ENCODE results near the gene EEF1AKMT3.

EEF1AKMT3 gene

DNA sequence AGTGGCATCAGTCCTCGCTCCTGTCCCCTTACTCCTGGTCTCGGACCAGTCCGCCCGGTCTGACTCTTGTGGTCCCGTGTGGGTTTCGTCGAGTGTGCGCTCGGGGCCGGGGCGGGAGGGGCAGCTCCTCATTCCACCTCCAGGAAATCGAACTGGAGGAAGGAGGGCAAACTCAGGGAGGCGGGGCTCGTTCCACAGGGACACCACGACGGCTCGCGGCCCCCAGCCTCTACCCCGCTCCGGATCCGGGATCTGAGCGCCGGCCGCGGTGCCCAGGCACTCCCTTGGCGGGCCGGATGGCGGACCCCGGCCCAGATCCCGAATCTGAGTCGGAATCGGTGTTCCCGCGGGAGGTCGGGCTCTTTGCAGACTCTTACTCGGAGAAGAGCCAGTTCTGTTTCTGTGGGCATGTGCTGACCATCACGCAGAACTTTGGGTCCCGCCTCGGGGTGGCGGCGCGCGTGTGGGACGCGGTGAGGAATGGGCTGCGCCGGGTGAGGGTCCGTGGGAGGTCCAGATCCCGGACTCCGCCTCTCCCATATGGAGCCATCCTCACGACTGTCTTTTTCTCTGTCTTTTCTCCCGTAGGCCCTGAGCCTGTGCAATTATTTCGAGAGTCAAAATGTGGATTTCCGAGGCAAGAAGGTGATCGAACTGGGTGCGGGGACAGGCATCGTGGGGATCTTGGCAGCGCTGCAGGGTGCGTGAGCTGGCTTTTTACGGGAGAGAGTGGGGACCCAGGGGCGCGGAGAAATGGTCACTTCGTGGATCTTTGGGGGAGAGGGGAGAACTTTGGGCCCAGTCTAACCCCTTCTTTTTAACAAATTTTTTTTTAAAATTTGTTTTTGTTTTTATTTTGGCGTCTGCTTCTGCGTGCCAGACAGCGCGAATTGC, at the start of gene EEF1AKMT3:
EEF1AKMT3 (plus strand) TSS at position 186 of the 894 bp plus-strand sequence; CDS start at position 297, 111 bp downstream.
- DNase-seq (ENCODE audit: low spot score), result peak; percentile 81

DNA sequence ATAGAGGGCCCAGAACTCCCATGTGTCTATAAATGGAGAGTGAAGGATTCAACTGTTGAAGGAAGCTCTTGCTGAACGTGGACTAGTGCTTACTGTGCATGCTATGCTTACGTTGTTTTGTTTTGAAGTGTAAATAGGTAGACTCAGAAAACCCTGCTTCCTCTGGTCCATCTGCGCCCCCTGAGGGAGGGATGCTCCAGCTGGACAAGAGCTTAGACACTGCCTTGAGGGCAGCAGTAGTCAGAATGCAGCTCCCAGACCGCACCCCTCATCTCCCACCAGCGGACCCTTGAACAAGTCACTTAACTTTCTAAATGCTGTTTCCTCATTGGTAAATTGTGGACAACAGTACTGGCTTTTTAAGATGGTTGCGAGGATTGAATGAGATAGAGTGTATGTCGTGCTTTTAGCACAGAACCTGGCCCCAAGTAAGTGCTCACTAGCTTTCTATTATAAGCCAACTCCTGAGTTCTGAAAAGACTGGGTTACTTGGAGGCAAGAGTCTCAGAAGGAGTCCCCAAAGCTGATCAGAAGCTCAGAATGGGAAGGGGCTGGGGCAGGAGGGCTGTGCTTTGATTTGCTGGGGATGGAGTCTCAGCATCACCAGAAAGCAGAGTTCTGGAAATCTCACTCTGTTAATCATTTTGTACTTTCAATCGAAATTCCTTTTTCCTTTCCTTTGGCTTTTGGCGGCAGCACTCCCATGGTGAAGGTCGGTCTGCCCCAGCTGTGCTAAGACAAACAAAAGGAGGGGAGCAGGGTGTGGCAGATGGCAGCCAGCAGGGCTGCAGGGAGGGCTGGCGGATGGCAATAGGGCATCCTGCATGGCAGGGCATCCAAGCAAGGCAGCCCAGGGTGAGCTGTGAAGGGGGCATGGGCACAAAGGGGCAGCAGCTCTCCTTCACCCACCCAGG, 49.4 kb upstream of the EEF1AKMT3 start:
- DNase-seq (ENCODE audit: low spot score), result no peak

DNA sequence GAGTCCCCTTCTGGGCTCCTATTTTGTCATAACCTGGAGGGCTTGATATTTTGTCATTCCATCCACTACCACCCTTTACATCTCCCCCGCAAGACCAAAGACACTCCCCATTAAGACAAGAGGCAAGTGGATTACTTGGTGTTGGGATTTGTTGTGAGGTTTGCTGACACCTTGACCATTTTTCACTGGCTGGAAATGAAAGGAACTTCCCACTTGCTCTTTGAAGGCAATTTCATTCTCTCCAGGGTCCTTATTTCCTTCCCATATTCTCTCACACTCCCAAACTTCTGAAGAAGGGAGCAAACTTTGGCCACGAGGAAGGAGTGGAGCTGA, 48.8 kb upstream of the EEF1AKMT3 start:
- no peak for DNase-seq (ENCODE audit: low spot score)

DNA sequence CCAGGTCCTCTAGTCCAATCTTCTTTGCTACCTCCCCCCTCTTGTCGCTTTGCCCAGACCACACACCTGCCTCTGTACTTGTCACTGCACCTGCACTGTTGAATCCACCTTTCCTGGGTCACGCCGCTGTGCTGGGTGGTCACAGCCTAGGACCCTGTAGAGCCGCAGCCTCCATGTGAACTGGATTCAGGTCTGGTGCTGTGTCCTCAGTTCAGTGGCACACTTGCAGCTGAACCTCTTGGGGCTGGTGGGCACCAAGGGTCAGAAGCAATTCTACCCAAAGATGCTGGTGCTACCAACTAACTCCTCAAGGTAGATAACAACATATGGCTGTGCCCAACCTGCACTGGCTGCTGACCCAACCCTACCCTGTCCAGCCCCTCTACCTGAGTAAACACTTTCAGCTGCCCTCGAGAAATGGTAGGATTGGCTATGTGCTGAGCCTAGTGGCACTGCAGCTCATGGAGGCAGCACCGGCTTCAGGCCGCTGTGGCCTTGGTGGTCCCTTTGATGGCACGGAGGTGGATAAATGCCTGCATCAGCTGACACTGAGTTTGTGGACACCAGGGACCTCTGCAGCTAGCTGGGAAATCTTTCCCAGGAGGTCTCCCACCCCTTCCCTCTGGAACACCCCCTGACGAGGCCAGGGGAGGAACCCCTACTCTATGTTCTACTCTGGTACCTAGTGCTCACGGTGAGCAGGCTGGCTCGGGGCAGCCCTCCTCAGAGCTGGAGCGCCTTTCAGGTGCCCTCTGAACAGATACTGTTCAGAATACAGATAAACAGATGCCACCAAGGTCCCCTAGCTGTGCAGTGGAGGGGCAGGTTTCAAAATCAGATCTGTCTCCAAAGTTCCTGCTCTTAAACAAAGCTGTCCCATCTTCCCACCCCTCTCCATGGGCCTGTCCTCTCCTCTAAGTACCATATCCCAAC, 48.1 kb upstream of the EEF1AKMT3 start:
- no peak for DNase-seq (ENCODE audit: low spot score)

DNA sequence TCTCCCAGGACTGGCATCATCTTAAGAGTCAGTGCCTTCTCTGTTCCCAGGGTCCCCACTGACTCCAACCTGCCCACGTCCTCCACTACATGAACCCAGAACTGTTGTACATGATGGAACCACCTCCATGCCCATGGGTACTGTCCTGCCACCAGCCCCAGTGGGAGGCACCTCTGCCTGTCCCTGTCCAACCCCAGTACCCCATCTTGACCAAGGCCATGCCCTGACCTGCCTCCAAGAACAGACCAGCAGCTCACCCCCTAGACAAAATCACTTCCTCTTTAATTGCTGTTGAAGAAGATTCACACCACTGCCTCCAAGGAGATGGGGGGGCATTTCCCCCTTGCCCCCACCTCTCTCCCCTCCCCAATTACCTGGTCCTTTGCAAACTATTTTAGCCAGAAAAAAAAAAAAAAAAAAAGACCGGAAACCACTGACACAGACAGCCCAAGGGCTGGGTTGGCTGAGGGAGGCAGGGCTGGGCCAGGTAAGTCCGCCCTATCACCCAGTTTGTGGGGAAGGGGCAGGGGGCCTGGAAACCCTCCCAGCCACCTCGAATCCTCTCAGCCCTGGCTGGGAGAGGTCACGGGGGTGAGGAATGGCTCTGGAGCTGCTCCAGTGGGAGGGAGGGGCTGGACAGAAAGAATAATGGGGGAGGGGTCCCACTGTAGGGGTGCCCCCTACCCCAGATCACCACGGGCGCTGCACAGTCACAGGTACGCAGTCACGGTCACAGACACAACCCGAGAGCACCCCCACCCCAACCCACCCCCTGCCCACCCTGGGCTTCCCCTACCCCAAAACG, 47.3 kb upstream of the EEF1AKMT3 start:
- DNase-seq (ENCODE audit: low spot score), result no peak

DNA sequence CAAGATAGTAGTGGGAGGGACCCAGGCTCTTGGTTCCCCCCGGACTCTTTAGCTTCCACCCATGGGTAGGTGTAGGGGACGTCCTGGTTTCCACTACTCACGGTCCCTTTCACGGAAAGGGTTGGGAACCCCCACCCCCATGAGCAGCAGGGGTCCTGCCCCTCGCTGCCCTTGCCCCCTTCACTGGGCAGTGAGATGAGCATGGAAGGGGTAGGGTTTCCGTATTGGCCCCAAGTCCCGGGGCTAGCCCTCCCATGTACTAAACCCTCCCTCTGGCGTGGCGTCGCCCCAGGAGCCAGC, 46.6 kb upstream of the EEF1AKMT3 start:
- DNase-seq (ENCODE audit: low spot score), result no peak

DNA sequence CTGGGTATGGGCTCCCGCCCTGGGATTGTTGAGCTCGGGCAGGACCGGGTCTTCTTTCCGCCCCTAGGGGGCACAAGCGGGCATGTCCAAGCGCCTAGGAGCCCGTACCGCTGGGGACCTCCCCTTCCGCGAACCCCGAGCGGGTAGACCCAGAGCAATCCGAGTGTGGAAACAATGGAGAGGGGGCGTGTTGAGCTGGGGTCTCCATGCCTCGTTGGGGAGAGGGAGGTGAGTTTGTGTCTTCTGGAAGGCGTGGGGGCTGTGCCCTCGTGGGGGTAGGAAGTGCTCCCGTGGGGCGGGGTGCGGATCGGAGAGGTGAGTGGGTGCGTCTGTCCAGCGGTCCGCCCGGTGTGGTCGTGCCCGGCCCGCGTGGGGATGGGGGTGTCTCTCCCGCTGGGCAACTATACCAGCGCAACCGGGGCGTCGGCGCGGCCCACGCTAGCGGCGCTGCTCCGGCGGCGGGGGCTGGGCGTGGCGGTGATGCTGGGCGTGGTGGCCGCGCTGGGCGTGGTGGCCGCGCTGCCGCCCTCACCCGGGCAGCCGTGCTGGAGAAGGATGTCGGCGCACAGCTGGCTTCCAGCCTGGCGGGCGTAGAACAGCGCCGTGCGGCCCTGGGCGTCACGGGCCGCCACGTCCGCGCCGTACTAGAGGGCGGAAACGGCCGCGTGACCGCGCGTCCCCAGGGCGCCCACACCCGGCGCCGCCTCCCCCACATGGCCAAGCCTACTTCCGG, 46.1 kb upstream of the EEF1AKMT3 start:
- peak; percentile 97 for DNase-seq (ENCODE audit: low spot score)

DNA sequence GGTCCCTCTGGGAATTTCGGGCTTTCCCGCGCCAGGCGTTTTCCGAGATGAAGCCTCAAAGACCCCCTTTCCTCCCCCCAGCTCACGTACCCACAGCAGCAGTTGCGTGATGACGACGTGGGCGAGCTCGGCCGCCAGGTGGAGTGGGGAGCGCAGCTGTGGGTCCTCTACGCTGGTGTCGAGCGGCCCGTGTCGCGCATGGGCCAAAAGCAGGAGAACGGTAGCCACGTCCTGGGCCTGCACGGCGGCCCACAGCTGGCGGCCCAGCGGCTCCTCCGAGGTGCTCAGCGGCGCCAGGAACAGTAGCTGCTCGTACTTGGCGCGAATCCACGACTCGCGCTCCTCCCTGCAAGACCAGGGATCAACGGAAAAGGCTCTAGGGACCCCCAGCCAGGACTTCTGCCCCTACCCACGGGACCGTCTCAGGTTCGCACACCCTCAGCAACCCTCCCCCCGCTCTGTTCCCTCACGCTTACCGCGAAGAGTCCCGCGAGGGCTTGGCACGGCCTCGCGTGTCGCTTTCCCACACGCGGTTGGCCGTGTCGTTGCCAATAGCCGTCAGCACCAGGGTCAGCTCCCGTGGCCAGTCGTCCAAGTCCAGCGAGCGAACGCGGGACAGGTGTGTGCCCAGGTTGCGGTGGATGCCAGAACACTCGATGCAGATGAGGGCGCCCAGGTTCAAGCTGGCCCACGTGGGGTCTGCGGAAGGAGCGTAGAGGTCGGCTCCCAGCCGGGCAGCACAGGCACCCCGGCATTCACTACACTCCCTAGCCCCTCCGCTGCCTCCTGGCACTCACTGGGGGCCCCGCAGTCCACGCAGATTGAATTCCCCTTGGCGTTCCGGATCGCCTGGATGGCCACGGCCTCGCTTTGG, 45.3 kb upstream of the EEF1AKMT3 start:
- no peak for DNase-seq (ENCODE audit: low spot score)

DNA sequence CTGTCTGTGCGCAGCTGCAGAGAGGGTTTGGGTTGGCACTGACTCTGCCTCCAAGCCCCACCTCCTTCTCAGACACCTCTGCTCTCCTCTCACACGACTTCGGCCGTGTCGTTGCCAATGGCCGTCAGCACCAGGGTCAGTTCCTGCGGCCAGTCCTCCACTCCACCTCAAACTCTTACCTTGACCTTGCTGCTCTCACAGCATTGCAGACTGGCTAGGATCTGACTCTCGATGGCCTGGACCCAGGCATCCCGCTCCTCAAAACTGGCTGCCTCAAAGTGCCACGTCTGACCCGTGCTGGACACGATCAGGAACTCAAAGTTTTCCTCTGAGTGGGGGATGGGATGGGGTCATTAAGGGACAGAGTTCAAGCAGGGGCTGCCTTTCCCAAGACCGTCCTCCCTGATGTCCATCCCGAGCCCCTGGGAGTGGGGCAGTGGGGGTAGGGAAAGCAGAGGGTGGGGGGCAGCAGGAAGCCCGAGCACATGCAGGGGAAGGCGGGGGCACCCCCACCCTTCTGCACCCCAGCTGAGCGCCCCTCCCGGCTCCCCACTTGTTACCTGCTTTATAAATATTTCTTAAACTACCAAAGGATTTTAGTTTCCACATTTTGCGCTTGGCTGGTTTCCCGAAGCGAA, 44.5 kb upstream of the EEF1AKMT3 start:
- DNase-seq (ENCODE audit: low spot score), result no peak

DNA sequence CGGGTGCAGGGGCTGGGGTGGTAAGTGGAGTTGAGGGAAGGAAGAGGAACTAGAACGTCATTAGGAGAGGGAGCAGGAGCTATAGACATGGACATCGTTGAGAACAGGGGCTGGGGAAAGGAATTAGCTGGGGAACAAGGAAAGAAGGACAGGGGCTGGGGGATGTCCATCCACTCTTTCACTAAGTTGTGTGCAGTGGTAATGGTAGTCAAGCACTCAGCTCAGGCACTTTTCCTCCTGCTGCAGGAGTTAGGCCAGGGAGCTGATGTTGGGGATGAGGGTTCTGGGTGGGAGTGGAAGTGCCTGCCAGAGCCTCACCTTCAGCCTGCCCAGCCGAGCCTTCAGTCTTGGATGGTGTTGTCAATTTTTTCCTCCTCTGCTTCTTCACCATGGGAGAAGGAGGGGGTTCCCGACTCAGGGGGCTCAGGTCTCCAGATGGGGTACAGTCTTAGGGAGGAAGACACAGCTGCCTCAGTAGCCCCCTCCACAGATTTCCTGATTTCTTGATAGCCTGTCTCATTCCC, 43.0 kb upstream of the EEF1AKMT3 start:
- DNase-seq (ENCODE audit: low spot score), result no peak

DNA sequence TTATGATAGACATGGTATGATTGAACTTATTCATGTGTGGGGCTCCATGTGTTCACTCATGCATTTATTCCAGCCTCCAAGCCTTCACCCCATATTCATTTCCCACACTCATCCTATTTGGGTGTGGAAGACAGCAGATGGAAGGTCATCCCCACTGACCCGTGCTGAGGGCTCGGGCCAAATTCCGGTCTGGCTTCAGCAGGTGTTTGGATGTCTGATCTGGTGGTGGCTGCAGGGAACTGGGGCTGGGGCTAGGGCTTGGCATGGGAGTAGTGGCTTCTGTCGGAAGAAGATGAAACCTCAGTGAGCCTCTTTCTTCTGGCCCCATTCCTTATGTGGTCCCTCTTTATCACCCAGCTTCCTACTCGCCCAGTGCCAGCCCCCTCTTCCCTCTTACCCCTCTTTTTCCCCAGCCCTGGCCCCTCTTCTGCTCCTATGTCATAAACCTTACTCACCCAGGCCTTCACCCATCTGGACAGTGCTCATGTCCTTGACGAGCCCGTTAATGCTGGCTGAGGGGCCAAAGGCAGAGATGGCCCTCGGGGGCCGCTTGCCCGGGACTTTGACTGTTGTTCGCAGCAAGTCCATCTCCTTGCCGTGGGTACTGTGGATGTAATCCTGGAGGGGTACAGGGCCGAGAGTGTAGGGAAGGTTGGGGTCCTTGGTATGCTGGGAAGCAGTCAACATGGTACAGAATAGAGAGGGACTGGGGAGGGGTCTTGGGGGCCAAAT, 41.9 kb upstream of the EEF1AKMT3 start:
- no peak for DNase-seq (ENCODE audit: low spot score)

DNA sequence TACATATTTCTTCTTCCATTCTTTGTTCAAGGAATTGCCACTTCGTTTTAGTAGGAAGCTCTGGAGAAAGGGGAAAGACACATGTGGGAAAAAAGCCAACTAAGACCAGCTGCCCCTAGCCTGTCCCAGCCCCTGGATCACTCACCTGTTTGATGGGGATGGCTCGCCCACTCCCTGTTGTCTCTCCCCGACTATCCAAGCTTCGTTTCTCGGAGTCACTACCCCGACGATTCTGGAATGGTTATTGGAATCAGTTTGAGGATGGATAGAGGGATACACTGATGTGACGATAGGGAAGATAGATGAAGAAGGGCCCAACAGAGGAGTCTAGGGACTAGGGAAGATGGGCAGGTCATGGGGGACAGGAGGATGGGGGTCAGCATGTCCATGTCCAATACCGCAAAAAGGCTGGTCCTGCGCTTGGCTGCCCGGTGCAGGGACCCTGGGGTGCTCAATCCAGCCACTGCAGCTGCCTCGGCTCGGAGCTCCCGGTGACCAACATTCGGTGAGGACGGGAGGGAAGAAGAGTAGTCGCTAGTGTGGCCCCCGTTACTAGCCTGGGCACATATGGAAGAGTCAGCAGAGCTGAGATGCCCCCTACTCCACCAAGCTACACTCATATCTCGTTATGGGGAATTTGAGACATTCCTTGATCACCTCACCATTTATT, 40.9 kb upstream of the EEF1AKMT3 start:
- no peak for DNase-seq (ENCODE audit: low spot score)

DNA sequence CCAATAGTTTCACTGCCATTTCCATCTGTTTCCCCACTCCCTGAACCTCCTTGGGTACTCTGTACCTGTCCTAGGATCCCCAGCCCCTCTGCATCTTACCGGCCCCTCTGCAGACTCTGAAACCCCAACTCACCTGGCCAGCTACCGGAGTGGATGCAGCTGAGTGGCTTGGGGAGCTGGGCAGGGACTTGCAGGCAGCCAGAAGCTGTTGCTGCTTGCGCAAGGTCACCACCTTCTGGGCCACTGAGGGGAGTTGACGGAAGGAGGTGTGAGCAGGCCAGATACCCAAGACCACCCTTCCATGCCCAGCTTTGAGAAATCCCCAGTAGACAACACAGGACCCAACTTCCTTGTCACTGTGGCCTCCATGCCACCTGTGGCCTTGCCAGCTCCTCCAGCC, 40.1 kb upstream of the EEF1AKMT3 start:
- DNase-seq (ENCODE audit: low spot score), result no peak

DNA sequence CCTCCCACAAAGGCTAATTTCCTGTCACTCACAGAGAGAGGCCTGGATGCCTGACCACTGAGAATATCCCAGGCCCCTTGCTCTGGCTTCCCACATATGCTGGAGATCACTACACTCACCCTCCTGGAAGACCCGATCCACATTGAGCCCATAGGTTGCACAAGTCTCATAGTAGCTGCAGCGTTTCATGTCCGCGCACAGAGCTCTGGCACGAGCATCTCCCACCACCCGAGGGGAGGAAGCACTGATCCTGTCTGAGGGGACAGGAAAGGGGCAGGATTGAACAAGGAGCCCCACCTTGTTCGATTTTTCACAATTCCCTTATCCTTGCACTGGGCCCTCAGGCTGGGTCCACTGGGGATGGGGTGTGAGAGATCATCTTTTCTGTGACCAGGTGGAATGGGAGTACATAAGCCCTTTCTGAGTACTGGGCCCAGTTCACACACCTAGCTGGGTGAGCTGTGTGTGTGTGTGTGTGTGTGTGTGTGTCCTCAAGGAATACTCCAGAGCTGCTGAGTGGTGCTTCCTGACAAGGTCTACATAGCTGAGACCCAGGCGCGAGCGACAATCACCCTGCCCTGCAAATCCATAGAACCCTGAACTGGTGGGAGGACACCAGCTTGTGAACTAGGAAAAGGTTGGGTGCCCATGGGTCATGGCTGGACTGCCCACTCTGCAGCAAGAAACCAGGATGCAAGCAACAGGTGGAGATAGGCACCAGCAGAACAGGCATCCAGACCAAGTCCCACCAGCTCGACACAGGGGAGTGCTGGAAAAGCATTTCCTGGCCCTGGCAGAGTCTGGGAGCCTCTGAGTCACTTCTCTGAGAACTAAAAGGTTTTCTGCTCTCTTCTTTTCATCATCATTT, 39.5 kb upstream of the EEF1AKMT3 start:
- DNase-seq (ENCODE audit: low spot score), result no peak

DNA sequence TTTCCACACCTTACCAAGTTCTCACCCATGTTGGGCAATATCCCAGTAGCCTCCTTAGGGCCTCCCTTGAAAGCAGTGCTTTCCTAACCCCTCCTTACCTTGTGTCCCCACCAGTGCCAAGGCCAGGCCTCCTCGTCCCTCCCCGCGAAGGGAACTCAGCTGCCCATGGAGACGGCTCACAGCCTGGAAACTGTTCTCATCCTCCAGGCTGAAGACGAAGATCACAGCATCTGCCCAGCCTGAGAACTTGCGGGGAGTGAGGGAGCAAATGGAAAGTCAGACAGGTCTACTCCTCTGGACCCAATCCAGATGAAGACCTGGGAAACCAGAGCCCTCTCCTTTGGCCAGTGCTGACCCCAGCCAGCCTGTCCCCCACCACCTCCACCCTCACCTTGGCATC, 38.5 kb upstream of the EEF1AKMT3 start:
- DNase-seq (ENCODE audit: low spot score), result no peak

DNA sequence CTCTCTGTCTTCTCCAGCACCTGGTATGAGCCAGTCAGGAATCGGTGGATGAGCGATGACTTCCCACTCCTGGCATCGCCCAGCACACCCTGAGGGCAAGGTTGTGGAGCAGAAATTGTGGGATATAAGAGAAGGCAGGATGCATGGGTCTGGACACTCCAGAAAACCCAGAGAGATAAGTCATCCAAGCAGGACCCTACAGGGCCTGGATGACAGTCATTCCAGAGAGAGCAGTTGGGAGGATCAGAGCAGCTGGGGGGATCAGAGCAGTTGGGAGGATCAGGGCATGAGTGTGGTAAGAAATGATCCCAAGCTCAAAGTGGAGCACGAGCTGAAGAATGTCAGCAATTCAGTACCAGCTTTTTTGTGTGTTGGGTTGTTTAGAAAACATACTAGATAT, 37.8 kb upstream of the EEF1AKMT3 start:
- no peak for DNase-seq (ENCODE audit: low spot score)

Data from GM03348 (cell line).